Measurements from ENCODE around the gene EIF5A2.
"Not testable (repeated sequence)": the region's sequence is repeated elsewhere in the genome, so short reads cannot be mapped to it uniquely, and the experiment has no call there.

The EIF5A2 gene

GRCh38 chr3:170897978-170898377, 10.5 kb downstream of the EIF5A2 start:
- no peak overlapping the region for H3K4me3 ChIP-seq (ENCODE audit: control insufficient read depth, low read depth, low read length)
- DNase-seq (ENCODE audit: low read depth), result no peak
- no peak for TF ChIP-seq CTCF (conservative IDR thresholded peaks at IDR 0.05; ENCODE audit: control insufficient read depth, insufficient read depth, low read depth, low read length)

- H3K4me3 ChIP-seq (ENCODE audit: control insufficient read depth, low read depth, low read length); DNase-seq (ENCODE audit: low read depth): not testable (repeated sequence)
Measured at GRCh38 chr3:170897199-170897598, 11.2 kb downstream of the EIF5A2 start.

GRCh38 chr3:170896781-170897180, 11.7 kb downstream of the EIF5A2 start:
- DNase-seq (ENCODE audit: low read depth), result no peak
- no peak overlapping the region for H3K4me3 ChIP-seq (ENCODE audit: control insufficient read depth, low read depth, low read length)
- no peak for TF ChIP-seq CTCF (conservative IDR thresholded peaks at IDR 0.05; ENCODE audit: control insufficient read depth, insufficient read depth, low read depth, low read length)

- not testable (repeated sequence) for DNase-seq (ENCODE audit: low read depth); H3K4me3 ChIP-seq (ENCODE audit: control insufficient read depth, low read depth, low read length)
Measured at GRCh38 chr3:170896333-170896732, 12.1 kb downstream of the EIF5A2 start.

- no peak for DNase-seq (ENCODE audit: low read depth)
- no peak for TF ChIP-seq CTCF (conservative IDR thresholded peaks at IDR 0.05; ENCODE audit: control insufficient read depth, insufficient read depth, low read depth, low read length)
- no peak overlapping the region for H3K4me3 ChIP-seq (ENCODE audit: control insufficient read depth, low read depth, low read length)
Measured at GRCh38 chr3:170893895-170894294, 14.5 kb downstream of the EIF5A2 start.

GRCh38 chr3:170889630-170890029, 18.8 kb downstream of the EIF5A2 start:
- no peak for DNase-seq (ENCODE audit: low read depth)
- TF ChIP-seq CTCF (conservative IDR thresholded peaks at IDR 0.05; ENCODE audit: control insufficient read depth, insufficient read depth, low read depth, low read length), result no peak
- no peak overlapping the region for H3K4me3 ChIP-seq (ENCODE audit: control insufficient read depth, low read depth, low read length)

GRCh38 chr3:170889132-170889531, 19.3 kb downstream of the EIF5A2 start:
- DNase-seq (ENCODE audit: low read depth), result no peak
- no peak for TF ChIP-seq CTCF (conservative IDR thresholded peaks at IDR 0.05; ENCODE audit: control insufficient read depth, insufficient read depth, low read depth, low read length)
- H3K4me3 ChIP-seq (ENCODE audit: control insufficient read depth, low read depth, low read length), result no peak overlapping the region

- not testable (repeated sequence) for DNase-seq (ENCODE audit: low read depth); H3K4me3 ChIP-seq (ENCODE audit: control insufficient read depth, low read depth, low read length)
Measured at GRCh38 chr3:170884109-170884930, 24.1 kb downstream of the EIF5A2 start.

GRCh38 chr3:170878688-170879087, 29.7 kb downstream of the EIF5A2 start:
- not testable (repeated sequence) for H3K4me3 ChIP-seq (ENCODE audit: control insufficient read depth, low read depth, low read length); DNase-seq (ENCODE audit: low read depth)

- not testable (repeated sequence) for H3K4me3 ChIP-seq (ENCODE audit: control insufficient read depth, low read depth, low read length); DNase-seq (ENCODE audit: low read depth)
Measured at GRCh38 chr3:170877311-170877710, 31.1 kb downstream of the EIF5A2 start.
